ENCODE measurements around the gene ZNF281.

Gene ZNF281

GRCh38 chr1:200374569-200375295 lies 35.1 kb downstream of the ZNF281 start:
- Histone ChIP-seq H3K4me2 (ENCODE audit: low read length) (no peak overlapping the region), H3K4me3 (ENCODE audit: low read length) (no peak overlapping the region), H3K79me2 (ENCODE audit: low read length) (no peaks in the 10 kb centered on the region), H3K9me3 (ENCODE audit: insufficient read depth, low read length) (no peaks in the 10 kb centered on the region), H3K36me3 (replicated peaks; ENCODE audit: low read depth, low read length) (no peaks in the 10 kb centered on the region), H3K4me1 (ENCODE audit: low read length) (peaks cover 19% of the 10 kb centered on the region), H3K9ac (ENCODE audit: low read length) (no peak overlapping the region), H2AFZ (ENCODE audit: low read depth, low read length) (no peak overlapping the region), H3K27ac (ENCODE audit: low read length) (no peak overlapping the region), H4K20me1 (ENCODE audit: insufficient read depth, low read length) (no peaks in the 10 kb centered on the region), H3K27me3 (ENCODE audit: low read depth, low read length) (no peaks in the 10 kb centered on the region)
- TF ChIP-seq EZH2phosphoT487 (IDR thresholded peaks at IDR 0.05; ENCODE audit: low read depth) (no peak), CTCF (IDR thresholded peaks at IDR 0.05; ENCODE audit: low read depth, low read length) (no peak)

- H3K4me1 ChIP-seq (ENCODE audit: low read length), result peaks cover 14% of the 10 kb centered on the region
These were observed 36.0 kb downstream of the ZNF281 start for GRCh38 chr1:200373811-200374231.

GRCh38 chr1:200372885-200373181 lies 37.0 kb downstream of the ZNF281 start:
- Histone ChIP-seq H3K9ac (ENCODE audit: low read length) (no peak overlapping the region), H3K4me3 (ENCODE audit: low read length) (no peak overlapping the region), H4K20me1 (ENCODE audit: insufficient read depth, low read length) (no peaks in the 10 kb centered on the region), H2AFZ (ENCODE audit: low read depth, low read length) (no peak overlapping the region), H3K36me3 (replicated peaks; ENCODE audit: low read depth, low read length) (no peaks in the 10 kb centered on the region), H3K27me3 (ENCODE audit: low read depth, low read length) (no peaks in the 10 kb centered on the region), H3K4me2 (ENCODE audit: low read length) (no peak overlapping the region), H3K4me1 (ENCODE audit: low read length) (peaks cover 6% of the 10 kb centered on the region), H3K79me2 (ENCODE audit: low read length) (no peaks in the 10 kb centered on the region), H3K27ac (ENCODE audit: low read length) (no peak overlapping the region), H3K9me3 (ENCODE audit: insufficient read depth, low read length) (no peaks in the 10 kb centered on the region)
- TF ChIP-seq CTCF (IDR thresholded peaks at IDR 0.05; ENCODE audit: low read depth, low read length), result no peak
- no peak for TF ChIP-seq EZH2phosphoT487 (IDR thresholded peaks at IDR 0.05; ENCODE audit: low read depth)

More at GRCh38 chr1:200373811-200374231, 36.0 kb downstream of the ZNF281 start:
- Histone ChIP-seq H2AFZ (ENCODE audit: low read depth, low read length) (no peak overlapping the region), H3K36me3 (replicated peaks; ENCODE audit: low read depth, low read length) (no peaks in the 10 kb centered on the region), H3K27me3 (ENCODE audit: low read depth, low read length) (no peaks in the 10 kb centered on the region), H3K9me3 (ENCODE audit: insufficient read depth, low read length) (no peaks in the 10 kb centered on the region), H3K27ac (ENCODE audit: low read length) (no peak overlapping the region), H3K9ac (ENCODE audit: low read length) (no peak overlapping the region), H3K4me3 (ENCODE audit: low read length) (no peak overlapping the region), H4K20me1 (ENCODE audit: insufficient read depth, low read length) (no peaks in the 10 kb centered on the region), H3K4me2 (ENCODE audit: low read length) (no peak overlapping the region), H3K79me2 (ENCODE audit: low read length) (no peaks in the 10 kb centered on the region)
- TF ChIP-seq EZH2phosphoT487 (IDR thresholded peaks at IDR 0.05; ENCODE audit: low read depth), result no peak
- TF ChIP-seq CTCF (IDR thresholded peaks at IDR 0.05; ENCODE audit: low read depth, low read length), result no peak

GRCh38 chr1:200372095-200372884 lies 37.5 kb downstream of the ZNF281 start:
- Histone ChIP-seq H3K79me2 (ENCODE audit: low read length) (no peaks in the 10 kb centered on the region), H3K4me2 (ENCODE audit: low read length) (no peak overlapping the region), H3K9me3 (ENCODE audit: insufficient read depth, low read length) (no peaks in the 10 kb centered on the region), H2AFZ (ENCODE audit: low read depth, low read length) (no peak overlapping the region), H3K9ac (ENCODE audit: low read length) (no peak overlapping the region), H3K4me1 (ENCODE audit: low read length) (peaks cover 1% of the 10 kb centered on the region; the same call in 1 of the 2 replicates), H3K27ac (ENCODE audit: low read length) (no peak overlapping the region), H4K20me1 (ENCODE audit: insufficient read depth, low read length) (no peaks in the 10 kb centered on the region), H3K36me3 (replicated peaks; ENCODE audit: low read depth, low read length) (no peaks in the 10 kb centered on the region), H3K4me3 (ENCODE audit: low read length) (no peak overlapping the region), H3K27me3 (ENCODE audit: low read depth, low read length) (no peaks in the 10 kb centered on the region)
- TF ChIP-seq CTCF (IDR thresholded peaks at IDR 0.05; ENCODE audit: low read depth, low read length) (no peak), EZH2phosphoT487 (IDR thresholded peaks at IDR 0.05; ENCODE audit: low read depth) (no peak)
